ENCODE measurements around the gene GPATCH2L.

Gene GPATCH2L

DNA sequence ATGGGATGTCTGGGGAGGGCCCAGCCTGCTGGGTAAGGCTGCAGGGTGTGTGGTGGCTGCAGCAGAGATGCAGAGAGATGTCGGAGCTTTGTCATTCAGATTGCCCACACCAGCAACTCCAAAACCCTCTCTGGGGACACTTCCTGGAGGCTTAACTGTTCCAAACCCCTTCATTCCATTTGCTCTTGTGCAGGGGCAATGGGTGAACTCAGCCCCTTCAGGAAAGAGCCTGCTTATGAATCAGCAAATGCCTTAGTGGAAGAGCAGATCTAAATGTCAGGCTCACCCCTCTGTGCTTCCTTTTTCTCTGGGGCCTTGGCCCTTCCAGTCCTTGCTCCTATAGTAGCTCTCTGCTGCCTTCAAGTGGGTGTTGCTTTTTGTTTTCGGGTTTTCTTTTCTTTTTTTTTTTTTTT is 36.7 kb upstream of the GPATCH2L start:
- DNase-seq (ENCODE audit: low read depth), result no peak
- TF ChIP-seq, protein P1, sequence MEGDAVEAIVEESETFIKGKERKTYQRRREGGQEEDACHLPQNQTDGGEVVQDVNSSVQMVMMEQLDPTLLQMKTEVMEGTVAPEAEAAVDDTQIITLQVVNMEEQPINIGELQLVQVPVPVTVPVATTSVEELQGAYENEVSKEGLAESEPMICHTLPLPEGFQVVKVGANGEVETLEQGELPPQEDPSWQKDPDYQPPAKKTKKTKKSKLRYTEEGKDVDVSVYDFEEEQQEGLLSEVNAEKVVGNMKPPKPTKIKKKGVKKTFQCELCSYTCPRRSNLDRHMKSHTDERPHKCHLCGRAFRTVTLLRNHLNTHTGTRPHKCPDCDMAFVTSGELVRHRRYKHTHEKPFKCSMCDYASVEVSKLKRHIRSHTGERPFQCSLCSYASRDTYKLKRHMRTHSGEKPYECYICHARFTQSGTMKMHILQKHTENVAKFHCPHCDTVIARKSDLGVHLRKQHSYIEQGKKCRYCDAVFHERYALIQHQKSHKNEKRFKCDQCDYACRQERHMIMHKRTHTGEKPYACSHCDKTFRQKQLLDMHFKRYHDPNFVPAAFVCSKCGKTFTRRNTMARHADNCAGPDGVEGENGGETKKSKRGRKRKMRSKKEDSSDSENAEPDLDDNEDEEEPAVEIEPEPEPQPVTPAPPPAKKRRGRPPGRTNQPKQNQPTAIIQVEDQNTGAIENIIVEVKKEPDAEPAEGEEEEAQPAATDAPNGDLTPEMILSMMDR (IDR thresholded peaks at IDR 0.05; ENCODE audit: low read depth, low read length, missing control alignments), result no peak
- in situ Hi-C loops (cut with HindIII; ENCODE audit: low sequenced_read_pairs), result no loop called here
- no peak overlapping the region for H3K4me3 ChIP-seq (ENCODE audit: low read depth, low read length)

DNA sequence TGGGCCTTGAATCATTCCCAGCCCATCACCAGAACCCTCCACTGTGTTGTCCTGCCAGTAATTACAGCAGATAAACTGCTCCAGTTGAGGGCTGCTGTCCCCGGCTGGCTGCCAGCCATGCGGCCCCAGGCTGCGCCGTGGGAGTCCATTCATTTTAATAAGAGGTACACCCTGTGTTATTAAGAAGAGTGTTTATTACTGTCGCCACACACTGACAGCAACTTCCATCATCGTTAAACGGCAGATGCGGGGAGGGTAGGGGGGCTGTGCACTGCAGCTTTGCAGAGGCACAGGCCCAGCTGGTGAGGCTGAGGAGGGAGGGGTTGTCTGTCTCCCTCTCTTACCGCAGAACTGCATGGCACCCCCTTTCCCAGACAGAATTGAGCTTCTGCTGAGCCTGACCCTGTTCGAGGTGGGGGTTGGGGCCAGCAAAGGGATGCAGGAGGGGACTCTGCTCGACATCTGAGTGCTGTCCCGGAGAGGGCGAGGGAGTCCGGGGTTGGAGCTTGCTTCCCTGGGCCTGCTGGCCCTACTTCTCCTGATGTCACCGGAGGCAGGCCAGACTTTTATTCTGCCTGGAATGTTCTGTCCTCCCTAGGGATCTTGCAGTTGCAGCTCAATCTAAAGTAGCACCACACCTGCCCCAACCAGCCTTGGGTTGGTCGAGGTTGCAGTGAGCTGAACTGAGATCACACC is 33.8 kb upstream of the GPATCH2L start:
- DNase-seq (ENCODE audit: low read depth), result no peak
- no peak overlapping the region for H3K4me3 ChIP-seq (ENCODE audit: low read depth, low read length)
- TF ChIP-seq, protein P1 (IDR thresholded peaks at IDR 0.05; ENCODE audit: low read depth, low read length, missing control alignments), result no peak
- in situ Hi-C loops (cut with HindIII; ENCODE audit: low sequenced_read_pairs), result no loop called here

DNA sequence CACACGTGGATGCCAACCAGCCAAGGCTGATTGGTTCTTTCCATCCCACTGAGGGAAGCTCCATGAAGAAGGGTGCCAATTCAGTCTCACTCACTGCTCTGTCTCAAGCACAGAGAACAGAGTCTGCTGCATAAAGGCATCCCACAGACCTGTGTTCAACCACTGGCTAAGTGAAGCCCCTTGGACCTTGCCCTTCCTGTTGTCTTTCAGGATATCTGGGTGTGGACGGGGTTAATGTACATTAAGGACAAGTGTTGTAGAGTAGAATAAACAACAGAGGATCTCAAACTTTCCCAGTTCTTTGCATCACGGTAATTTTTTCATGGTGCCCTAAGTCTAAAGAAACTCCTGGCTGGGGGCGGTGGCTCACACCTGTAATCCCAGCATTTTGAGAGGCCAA is 33.1 kb upstream of the GPATCH2L start:
- TF ChIP-seq, protein P1 (IDR thresholded peaks at IDR 0.05; ENCODE audit: low read depth, low read length, missing control alignments), result no peak
- DNase-seq (ENCODE audit: low read depth), result no peak
- in situ Hi-C loops (cut with HindIII; ENCODE audit: low sequenced_read_pairs), result no loop called here
- no peak overlapping the region for H3K4me3 ChIP-seq (ENCODE audit: low read depth, low read length)

DNA sequence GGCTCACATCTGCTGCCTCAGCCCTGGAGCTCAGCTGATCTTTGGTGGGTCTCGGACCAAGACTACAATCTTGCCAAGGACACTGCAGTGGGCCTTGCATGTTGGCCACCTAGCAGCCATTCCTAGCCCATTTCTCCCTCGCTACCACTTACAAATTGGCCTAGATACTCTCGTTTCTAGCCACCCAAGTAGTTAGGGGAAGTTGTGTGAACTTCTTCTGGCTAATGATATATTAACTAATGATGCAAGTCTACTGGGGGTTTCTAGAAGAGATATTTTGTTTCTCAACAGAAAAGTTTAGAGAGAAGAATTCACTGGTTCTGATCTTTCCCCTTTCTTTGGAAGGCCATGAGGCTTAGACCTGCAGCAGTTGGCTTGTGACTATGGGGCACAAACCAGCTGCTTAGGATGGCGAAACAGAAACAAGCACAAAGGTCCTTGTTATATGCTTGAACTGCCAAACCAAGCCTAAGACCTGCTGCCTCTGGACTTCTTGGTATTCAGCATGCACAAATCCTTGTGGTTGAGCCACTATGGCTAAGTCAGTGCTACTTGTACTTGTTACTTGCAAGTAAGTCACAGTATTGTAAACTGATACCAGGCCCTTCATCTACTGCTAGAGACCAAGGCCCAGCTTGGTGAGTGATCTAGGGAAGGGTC is 30.5 kb upstream of the GPATCH2L start:
- DNase-seq (ENCODE audit: low read depth), result no peak
- TF ChIP-seq, protein P1 (IDR thresholded peaks at IDR 0.05; ENCODE audit: low read depth, low read length, missing control alignments), result no peak
- in situ Hi-C loops (cut with HindIII; ENCODE audit: low sequenced_read_pairs), result no loop called here
- no peak overlapping the region for H3K4me3 ChIP-seq (ENCODE audit: low read depth, low read length)

DNA sequence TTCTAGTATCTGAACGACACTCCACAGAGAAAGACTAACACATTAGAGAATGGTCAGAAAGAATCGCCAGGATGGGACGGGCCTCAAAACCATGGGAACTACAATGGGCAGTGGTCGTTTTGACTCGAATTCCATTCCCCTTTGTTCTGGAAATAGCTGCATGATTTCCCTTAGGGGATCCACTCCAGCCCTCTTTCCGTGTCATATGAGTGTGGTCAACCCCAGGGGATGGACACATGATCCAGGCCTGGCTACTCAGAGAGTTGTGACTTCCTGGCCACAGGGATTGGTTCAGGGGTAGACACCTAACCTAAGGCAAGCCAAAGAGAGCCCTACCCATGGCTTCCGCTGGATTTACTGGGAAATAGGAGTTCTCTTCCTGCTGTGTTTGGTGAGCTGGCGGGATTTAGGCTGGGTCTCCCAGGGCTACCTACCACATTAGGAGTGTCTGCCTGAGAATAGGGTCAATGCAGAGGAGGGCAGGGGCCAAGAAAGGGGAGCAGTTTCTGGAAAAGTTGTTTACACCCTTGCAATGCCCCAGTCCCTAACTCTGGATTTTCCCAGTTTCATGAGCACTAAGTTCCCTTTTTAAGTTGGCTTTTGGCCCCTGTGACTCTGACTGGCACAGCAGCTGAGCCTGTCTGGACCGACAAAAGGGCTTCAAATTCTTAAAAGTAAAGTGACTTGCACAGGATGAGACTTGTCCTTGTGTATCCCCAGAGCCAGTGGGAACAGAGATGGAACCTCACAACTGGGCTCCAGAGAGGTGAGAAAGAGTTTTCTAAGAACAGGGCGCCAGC is 28.1 kb upstream of the GPATCH2L start:
- DNase-seq (ENCODE audit: low read depth), result no peak
- in situ Hi-C loops (cut with HindIII; ENCODE audit: low sequenced_read_pairs), result no loop called here
- TF ChIP-seq, protein P1 (IDR thresholded peaks at IDR 0.05; ENCODE audit: low read depth, low read length, missing control alignments), result no peak
- no peak overlapping the region for H3K4me3 ChIP-seq (ENCODE audit: low read depth, low read length)

DNA sequence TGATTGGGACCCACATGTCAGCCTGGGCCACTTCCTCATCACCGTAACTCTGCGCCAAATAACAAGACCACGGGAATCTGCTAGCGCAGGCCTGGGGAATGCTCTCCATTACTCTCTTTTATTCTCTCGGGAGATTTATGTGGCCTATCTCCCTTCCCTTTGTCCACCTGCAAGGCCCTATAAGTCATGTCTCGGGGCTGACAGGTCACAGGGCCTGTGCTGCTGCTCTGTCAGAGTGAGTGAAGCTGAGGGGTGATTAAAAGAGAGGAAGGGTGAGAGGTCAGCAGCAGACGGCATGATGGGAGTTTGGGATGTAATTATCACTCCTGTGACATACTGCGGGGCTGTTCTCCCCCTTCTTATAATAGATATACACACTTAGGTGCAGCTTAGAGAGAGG is 26.2 kb upstream of the GPATCH2L start:
- in situ Hi-C loops (cut with HindIII; ENCODE audit: low sequenced_read_pairs), result loop anchor here (25.0 kb wide), 1 partner anchor 413 kb away; no protein-coding TSS in a partner anchor
- no peak overlapping the region for H3K4me3 ChIP-seq (ENCODE audit: low read depth, low read length)
- no peak for DNase-seq (ENCODE audit: low read depth)
- TF ChIP-seq, protein P1 (IDR thresholded peaks at IDR 0.05; ENCODE audit: low read depth, low read length, missing control alignments), result no peak

All from astrocyte of the cerebellum (primary cell).